DMS 273 (cell line): Measurements from ENCODE around the gene ENHO.

Experiments
- DNase-seq: peaks from one replicate; lab custom pipeline; 2025; ENCODE audit not compliant: unreplicated experiment; lab: John Stamatoyannopoulos, UW

ENHO gene

GRCh38 chr9:34508463-34508862, 14.3 kb downstream of the ENHO start:
- DNase-seq: no peak

GRCh38 chr9:34507966-34508365, 14.8 kb downstream of the ENHO start:
- no peak for DNase-seq

- DNase-seq: no peak
These were observed 15.2 kb downstream of the ENHO start for GRCh38 chr9:34507556-34507955.

- DNase-seq: no peak
These were observed 16.2 kb downstream of the ENHO start for GRCh38 chr9:34506623-34507022.

GRCh38 chr9:34505370-34506120, 17.2 kb downstream of the ENHO start:
- DNase-seq: peak; percentile 27

GRCh38 chr9:34503406-34503805, 19.4 kb downstream of the ENHO start:
- DNase-seq: no peak

- no peak for DNase-seq
These were observed 19.9 kb downstream of the ENHO start for GRCh38 chr9:34502891-34503290.

GRCh38 chr9:34502471-34502870, 20.3 kb downstream of the ENHO start:
- DNase-seq: no peak

- DNase-seq: peak; percentile 61
These were observed 20.8 kb downstream of the ENHO start for GRCh38 chr9:34501889-34502425.

GRCh38 chr9:34501372-34501771, 21.4 kb downstream of the ENHO start:
- no peak for DNase-seq

GRCh38 chr9:34500623-34501267, 22.0 kb downstream of the ENHO start:
- DNase-seq: peak; percentile 83

GRCh38 chr9:34499076-34499475, 23.7 kb downstream of the ENHO start:
- DNase-seq: no peak

- DNase-seq: peak; percentile 67
These were observed 24.2 kb downstream of the ENHO start for GRCh38 chr9:34498553-34498952.

- DNase-seq: no peak
These were observed 26.6 kb downstream of the ENHO start for GRCh38 chr9:34496149-34496712.

GRCh38 chr9:34493972-34494535, 28.7 kb downstream of the ENHO start:
- DNase-seq: peak; percentile 57

GRCh38 chr9:34492051-34492450, 30.7 kb downstream of the ENHO start:
- DNase-seq: peak; percentile 32

GRCh38 chr9:34491596-34491995, 31.2 kb downstream of the ENHO start:
- DNase-seq: no peak

GRCh38 chr9:34490760-34491159, 32.0 kb downstream of the ENHO start:
- no peak for DNase-seq

- DNase-seq: no peak
These were observed 32.4 kb downstream of the ENHO start for GRCh38 chr9:34490360-34490759.

- DNase-seq: no peak
These were observed 36.2 kb downstream of the ENHO start for GRCh38 chr9:34486572-34486971.

- no peak for DNase-seq
These were observed 37.0 kb downstream of the ENHO start for GRCh38 chr9:34485822-34486221.

- DNase-seq: no peak
These were observed 38.1 kb downstream of the ENHO start for GRCh38 chr9:34484678-34485077.
